SK-N-MC (cell line): ENCODE results near the gene MYO5A.
"Not testable (repeated sequence)": the region's sequence is repeated elsewhere in the genome, so short reads cannot be mapped to it uniquely, and the experiment has no call there.

Experiments used
- FOXP2 ChIP-seq: optimal IDR thresholded peaks from 2 replicates; pipeline ENCODE3; 2011; ENCODE audit warnings: mild to moderate bottlenecking, moderate library complexity; ENCODE audit not compliant: insufficient read depth; ENCODE audit errors: extremely low read length, control extremely low read depth
- POLR2AphosphoS5 ChIP-seq: IDR thresholded peaks from 2 replicates; pipeline ENCODE4 v1.6.1; 2012; ENCODE audit warnings: mild to moderate bottlenecking, low read depth, low read length, borderline replicate concordance

- TF ChIP-seq POLR2AphosphoS5, FOXP2: not testable (repeated sequence)
Observed at GRCh38 chr15:52489430-52489829, 39.2 kb downstream of the MYO5A start.
